Amniotic stem cell (primary cell): ENCODE results near the gene KCTD8.

Experiments
- DNase-seq: peaks from one replicate; lab custom pipeline; 2025; lab: John Stamatoyannopoulos, UW

Gene KCTD8

DNA sequence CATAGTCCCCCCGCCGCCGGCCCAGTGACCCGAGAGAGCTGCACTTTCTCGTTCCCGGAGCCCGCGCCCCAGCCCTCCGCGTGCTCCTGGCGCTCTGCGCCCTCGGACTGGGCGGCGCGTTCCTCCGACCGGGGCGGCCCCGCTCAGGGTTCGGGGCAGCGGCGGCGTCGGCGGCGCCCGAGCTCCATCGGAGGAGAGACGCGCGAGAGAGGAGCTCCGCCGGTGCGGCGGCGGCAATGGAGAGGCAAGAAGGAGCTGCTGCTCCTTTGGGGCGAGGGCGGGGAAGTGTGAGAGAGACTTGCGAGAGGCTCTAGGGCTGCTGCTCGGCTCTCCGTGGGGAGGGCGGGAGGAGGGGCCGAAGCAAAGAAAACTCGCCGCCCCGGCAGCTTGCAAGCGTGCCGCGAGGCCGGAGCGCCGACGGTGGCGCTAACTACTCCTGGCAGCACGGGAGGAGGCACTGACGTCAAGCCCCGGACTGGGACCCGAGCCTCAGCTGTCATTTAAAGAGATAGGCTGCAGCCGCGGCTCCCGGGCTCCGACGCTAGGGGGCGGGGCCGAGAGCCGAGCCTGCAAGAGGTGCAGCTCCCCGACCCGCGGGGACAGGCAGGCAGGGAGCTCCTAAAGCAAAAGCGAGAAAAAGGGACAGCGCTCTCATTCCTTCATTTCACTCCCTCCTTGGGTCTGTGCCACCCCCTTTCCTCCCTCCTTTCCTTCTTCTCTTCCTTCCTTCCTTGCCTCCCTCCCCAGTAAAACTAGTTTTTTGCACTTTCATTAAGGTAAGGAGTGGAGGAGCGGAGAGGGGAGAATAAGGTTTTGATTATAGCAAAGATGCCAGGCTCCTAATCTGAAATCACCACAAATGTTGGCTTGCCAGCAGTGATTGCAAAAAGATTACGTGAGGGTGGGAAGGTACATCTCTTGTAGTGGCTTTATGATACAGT is at the start of gene KCTD8:
TSS of gene KCTD8 (minus strand) at position 289 of the 941 bp plus-strand sequence.
- DNase-seq: no peak

DNA sequence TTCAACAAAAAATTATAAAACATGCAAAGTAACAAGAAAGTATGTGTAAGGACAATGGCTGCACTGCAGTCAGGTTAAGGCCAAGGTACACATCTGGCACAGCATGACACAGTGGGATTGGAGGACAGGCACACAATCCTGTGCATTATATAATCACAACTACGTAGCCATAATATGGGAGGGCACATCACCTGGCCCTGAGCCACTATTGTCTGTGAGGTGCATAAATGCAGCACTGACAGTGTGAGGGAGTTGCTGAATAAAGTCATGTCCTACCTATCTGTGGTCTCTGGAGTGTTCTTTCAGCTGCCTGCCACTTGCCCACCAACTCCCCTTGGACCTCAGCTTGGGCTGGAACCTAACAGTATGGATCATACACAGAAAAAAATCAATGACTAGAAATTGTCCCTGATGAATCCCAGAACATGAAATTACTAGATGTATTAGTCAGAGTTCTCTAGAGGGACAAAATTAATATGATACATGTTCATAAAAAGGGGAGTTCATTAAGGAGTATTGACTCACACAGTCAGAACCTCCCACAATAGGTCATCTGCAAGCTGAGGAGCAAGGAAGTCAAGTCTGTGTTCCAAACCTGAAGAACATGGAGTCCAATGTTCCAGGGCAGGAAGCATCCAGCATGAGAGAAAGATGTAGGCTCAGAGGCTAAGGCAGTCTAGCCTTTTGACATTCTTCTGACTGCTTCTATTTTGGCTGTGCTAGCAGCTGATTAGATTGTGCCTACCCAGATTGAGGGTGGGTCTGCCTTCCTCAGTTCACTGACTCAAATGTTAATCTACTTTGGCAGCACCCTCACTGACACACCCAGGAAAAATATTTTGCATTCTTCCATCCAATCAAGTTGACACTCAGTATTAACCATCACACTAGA is 46.4 kb upstream of the KCTD8 start:
- DNase-seq: no peak

DNA sequence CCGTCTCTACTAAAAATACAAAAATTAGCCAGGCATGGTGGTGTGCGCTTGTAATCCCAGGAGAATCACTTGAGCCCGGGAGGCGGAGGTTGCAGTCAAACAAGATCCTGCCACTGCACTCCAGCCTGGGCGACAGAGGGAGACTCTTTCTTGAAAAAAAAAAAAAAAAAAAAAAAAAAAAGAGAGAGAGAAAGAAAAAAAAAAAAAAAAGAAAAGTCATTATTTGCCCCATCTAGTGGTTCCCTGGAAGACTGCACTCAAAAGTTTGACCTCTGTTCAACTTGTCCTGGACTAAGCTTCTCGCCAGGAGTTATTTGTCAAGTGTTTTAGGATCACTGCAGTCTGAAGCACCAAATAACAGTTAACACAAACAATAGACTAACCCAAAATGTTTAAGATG is 45.3 kb upstream of the KCTD8 start:
- no peak for DNase-seq

DNA sequence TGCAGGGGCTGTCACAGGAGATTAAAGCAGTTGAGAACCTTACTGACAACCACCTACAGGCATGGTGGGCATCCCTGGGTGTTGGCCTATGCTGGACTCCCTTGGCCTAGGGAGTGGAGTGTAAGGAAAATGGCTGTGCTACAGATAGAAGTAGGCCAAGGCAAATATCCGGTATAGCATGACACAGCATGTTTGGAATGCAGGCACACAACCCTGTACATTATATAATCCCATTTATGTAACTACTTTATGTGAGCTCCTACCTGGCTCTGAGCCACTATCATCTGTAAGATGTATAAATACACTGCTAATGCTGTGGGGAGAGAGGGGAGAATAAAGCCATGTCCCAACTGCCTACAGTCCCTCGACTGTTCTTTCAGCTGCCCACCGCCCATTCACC is 38.7 kb upstream of the KCTD8 start:
- DNase-seq: no peak

DNA sequence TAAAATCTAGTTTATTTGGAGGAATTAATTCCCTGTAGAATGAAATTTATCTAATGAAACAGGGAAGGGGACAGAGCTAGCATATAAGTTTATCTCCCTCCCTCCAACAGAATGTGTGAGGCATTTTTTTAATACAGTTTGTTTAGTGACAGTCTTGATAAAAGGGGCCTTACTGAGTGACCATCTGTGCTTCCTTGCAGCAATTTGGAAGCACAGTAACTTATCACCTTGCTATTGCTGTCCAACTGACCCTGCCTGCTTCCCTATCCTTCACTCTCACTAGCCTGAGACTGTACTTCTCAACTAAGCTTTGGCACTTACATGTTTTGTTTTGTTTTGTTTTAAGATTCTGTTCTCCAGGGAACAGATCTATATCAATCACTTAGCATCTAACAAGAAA is 31.1 kb upstream of the KCTD8 start:
- no peak for DNase-seq

DNA sequence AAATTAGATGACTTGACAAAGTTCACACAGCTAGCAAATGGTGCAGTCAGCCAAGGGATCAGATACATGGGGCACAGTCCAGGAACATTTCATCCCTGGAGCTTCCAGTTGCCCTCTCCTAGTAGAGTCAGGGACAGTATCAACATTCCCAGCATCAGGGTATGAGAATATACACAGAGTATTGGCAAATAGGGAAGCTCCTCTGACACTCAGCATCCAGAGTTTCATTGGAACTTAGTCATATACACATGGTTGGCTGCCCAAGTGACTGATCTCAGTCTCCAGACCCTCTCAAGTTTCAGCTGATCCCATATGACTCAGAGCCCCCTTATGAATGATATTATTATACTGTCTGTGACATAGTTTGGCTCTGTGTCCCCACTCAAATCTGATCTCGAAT is 13.7 kb upstream of the KCTD8 start:
- no peak for DNase-seq

DNA sequence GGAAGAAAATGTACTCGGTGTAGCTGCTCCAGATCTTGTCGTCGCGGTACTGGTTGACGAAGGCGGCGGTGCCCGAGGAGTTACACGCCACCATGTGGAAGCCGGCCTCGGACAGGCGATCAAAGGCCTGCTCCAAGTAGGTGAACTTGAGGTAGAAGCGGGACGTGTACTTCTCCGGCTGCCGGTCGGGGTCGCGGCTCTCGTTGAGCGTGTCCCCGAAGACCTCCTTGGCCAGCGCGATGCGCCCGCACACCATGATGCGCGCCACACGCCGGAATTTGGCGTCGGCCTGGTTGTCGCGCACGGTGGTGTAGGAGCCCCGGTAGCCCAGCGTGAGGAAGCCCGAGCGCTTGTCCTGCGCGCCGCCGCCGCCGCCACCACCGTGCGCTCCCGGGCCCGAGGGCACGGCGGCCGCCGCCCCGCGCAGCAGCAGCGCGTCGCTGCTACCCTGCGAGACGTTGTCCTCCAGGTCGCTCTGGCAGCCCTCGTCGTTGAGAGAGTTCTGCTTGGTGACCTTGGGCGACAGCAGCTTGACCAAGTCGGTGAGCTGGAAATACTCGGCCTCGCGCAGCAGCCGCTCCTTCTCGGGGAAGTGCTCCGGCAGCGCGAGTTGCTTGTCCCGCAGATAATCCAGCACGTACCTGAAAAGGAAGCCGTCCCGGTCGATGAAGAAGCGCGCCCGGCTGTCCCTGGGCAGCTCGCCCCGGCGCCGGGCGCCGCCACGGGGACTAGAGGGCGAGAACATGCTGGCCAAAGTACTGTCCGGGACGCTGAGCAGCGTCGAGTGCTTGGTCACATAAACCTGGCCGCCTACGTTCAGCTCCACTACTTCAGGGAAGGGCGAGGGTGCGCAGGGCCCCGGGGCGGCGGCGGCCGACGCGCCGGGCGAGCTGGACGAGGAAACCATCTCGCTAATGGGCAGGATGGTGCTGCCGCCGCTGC is 775 bp downstream of the KCTD8 start:
- no peak for DNase-seq

DNA sequence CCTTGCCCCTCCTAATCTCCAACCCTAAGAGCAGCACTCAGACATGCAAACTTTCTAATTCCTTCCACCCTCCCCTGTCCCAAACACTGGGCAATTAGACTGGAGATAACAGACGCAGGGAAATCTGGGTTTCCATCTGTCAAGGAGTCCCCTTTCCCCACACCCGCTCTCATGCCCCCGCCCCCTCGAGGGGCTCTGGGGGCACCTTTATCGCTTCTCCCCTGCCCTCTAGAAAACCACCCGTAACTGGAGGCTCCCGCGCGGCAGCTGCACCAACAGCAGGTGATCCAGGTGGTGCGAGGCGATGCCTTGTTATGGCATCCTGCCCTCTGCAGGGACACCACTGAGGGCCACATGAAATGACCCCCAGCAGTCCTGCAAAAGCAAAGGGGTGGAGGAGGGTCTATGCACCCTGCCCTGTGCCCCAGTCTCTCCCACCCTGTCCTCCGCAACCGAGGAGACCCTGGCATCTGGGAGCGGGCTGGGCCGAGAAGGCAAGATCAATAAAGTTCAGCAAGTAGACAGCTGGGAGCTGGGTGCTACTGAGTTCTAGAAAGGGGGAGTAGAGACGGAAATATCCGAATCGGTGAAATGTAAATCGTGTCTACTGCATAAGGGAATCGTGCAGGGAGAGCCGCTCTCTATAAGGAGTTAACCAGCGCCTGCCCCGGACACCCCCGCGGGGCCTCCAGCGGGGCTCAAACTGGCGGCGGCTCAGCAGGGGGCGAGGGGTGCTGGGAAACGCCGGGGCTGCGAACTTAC is 1.6 kb downstream of the KCTD8 start:
- no peak for DNase-seq

DNA sequence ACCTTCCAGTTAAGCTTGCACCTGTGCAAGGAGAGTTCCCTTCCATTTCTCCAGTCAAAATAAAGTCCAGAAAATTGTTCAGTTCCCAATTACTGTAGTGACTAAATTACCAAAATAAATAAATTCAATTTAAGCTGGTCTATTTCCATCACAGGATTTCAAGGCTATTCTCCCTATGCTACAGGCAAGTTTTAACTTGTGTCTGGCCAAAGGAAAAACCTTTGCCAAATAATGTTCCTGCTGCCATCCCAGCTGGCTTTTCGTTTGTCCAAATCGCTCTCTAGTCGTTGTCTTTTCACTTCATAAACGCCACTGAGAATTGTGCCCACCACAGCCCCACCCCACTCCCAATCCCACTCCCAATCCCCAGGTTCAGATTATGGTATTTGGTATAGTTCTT is 2.4 kb downstream of the KCTD8 start:
- no peak for DNase-seq

DNA sequence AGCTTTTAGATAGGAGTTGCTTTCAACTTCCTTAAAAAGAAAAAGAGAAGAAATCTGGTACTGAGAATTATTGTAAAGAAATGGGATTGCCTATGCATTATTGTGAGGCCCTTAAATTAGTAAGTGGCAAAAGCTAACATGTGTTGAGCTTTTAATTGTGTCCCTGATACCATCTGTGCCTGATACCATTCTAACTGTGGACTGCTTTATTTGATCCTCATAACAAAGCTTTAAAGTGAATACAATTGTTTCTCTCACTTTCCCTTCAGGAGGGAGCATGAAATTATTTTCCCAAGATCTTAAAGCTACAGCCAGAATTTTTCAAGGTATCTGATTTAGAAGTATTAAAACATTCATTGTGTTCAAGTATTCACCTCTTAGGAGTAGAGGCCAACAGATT is 9.9 kb downstream of the KCTD8 start:
- DNase-seq: no peak

DNA sequence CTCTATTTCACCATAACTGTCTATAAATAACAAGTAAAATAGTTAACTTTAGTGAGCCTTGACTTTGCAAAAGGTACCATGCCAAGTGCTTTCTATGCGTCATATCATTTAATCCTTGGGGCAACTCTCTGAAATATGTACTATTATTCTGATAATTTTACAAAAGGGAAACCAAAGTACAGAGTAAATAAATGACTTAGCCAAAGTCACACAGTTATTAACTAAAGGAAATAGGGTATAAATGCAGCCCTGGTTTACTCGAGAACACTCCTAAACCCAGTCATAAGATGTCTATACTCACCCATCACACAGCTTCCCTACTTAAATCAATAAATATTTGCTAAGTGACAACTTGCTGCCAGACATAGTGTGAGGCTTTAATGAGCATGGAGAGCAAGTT is 14.4 kb downstream of the KCTD8 start:
- no peak for DNase-seq

DNA sequence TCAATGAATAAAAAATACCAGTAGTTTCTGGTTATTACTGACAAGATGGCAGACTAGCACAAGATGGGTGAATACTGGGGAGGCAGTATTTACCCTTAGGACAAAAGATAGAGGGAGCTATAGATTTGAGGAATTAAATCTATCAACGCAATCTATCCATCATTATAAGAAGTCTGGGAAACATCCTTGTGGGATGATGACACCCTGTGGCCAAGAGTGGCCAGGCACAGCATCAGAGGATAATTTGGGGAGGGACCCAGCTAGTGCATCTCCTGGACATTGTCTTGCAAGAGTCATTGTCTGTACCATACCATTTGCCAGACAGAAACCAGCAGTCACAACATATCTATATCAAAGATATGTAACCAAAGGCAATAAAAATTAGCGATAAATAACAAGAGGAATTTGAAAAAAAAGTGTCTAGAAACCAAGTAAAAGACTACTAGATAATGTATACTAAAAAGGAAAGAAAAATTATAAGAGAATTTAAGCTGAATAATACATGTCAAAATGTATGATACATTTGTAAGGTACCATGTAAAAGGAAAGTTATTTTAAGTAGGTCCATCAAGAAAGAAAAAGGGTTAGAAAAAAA is 22.9 kb downstream of the KCTD8 start:
- no peak for DNase-seq

DNA sequence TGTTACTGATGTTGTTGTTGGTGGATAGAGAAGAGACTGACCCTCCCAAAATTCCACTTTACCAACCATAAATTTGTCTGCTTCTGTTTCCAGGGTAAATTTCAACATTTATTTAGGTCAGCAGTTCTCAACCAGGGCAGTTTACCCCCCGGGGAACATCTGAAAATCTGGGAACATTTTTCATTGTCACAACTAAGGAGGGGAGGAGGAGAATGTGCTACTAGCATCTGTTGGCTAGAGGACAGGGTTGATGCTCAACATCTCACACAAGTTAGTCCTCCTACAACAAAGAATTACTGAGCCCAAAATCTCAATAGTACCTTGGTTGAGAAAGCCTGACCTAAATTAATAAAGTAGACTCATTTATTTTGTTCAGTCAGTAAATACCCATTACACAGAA is 25.7 kb downstream of the KCTD8 start:
- DNase-seq: no peak

DNA sequence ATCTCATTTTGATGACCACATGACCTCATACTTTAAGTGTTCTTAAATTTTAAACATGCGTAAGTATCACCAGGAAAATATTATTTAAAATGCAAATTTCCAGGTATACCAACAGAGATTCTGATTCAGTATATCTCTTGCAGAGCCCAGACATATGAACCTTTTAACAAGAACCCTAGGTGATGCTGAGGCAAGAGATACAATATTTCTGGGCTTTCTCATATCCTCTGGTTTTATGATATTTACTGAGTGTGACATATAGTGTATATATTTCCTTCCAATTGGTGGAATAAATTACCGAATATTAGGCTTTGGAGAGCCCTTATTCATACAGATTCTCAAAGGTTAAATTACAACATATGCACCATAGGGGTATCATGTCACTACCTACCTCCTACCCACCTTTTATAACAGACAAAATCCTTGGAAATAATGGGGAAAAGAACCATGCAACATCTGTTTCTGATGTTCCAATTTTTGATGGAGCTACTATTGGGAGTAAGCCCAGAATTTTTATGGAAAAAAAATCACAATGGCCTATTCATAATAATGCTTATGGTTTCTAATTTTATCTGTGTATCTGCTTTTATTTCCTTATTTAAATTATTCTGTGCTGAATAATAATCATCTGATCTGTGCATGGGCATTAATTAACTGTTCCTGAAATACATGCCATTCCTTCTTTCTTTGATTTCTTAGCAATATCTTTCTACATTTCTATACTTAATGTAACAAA is 27.1 kb downstream of the KCTD8 start:
- DNase-seq: no peak

DNA sequence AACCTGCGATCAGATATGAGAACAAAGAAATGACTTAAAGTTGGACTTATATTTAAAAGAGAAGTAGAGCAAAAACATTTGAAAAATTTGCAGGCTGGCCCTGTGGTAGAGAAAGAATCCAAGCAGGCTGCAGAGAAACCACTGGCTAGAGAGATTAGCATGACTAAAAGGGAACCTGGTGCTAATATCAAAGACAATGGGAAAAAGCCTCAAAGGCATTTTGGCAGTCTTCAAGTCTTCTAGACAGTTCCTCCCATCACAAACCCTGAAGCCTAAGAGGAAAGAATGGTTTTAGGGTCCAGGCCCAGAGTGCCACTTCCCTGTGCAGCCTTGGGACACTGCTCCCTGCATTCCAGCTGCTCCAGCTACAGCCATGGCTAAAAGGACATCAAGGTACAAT is 33.4 kb downstream of the KCTD8 start:
- DNase-seq: no peak

DNA sequence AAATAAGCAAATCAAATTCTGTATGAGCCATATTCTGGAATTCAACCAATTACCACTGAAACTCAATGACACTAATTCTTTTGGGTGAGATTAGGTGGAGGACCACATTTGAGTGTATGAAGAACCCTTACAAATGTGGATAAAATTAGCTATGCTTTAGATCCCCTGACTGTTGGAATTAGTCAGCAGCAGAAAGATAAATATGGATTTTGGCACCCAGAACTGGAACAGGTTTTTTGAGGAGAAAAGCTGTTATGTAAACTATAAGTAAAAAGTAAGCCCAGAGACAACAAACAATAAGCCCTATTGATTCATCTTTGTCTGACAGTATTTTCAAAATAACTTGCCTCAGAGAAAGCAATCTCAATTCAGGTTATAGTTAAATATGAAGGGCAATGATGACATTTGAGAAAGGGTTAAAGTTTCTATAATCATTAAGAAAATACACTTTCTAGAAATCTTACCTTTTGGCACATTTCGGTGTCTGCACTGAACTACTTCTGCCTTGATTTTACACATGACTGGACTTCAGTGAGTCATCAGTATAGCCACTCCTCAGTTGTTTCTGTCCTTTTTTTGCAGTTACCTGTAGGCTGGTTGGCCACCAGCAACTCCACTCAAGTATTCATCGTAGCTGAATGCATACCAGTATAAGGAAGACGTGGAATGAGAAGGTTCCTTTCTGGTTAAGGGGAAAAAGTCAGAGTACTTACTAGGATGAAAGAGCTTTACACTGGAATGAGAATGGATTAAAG is 80.0 kb downstream of the KCTD8 start:
- DNase-seq: no peak

DNA sequence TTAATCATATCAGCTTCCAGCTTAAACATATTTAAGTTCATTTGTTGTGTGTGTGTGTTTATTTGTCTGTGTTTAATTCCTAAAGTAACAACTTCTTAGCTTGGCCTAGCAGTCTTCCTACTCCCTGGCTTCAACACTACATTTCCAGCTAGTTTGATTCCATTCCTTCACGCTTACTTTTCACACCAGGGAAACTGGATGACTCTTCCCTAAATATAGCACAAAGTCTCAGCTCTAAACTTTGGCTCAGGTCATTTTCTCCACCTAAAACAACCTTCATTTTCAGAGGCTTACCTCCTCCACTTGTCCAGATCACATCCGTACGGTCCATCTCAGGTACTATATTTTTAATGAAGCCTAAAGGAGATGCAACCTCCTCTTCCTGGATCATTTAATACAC is 94.4 kb downstream of the KCTD8 start:
- no peak for DNase-seq

DNA sequence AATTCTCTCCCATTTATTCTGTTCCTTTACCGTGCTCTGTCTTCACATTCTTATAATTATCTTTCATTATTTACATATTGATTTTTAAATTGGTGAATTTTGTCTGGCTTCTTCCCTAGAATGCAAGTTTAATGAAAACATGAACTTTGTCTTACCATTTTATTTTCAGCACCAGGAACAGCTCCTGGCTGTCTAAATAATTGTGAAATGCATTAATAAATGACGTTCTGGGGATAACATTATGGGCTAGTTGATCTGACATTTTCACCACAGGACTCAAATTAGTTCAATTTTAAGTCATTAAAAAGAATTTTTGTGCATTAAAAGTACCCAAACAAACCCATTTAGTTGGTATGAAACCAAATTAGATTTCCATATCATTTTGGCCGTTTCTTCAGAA is 97.5 kb downstream of the KCTD8 start:
- no peak for DNase-seq

DNA sequence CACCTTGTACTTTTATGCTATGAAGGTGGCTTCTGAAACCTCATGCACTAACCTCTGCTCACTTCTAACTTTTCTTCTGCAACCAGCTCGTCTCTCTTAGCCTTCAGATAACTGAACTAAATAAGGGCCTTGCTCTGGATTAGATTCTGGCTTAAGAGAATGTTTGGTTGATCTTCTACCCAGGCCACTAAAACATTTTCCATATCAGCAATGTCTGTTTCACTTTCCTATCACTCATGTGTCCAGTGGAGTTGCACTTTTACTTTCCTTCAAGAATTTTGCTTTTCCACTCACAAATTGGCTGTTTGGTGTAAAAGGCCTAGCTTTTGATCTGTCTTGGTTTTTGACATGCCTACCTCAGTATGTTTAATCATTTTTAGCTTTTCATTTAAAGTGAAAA is 105.8 kb downstream of the KCTD8 start:
- no peak for DNase-seq
